Measurements from ENCODE around the gene TIMM44.
"Not testable (repeated sequence)": the region's sequence is repeated elsewhere in the genome, so short reads cannot be mapped to it uniquely, and the experiment has no call there.

The TIMM44 gene

DNA sequence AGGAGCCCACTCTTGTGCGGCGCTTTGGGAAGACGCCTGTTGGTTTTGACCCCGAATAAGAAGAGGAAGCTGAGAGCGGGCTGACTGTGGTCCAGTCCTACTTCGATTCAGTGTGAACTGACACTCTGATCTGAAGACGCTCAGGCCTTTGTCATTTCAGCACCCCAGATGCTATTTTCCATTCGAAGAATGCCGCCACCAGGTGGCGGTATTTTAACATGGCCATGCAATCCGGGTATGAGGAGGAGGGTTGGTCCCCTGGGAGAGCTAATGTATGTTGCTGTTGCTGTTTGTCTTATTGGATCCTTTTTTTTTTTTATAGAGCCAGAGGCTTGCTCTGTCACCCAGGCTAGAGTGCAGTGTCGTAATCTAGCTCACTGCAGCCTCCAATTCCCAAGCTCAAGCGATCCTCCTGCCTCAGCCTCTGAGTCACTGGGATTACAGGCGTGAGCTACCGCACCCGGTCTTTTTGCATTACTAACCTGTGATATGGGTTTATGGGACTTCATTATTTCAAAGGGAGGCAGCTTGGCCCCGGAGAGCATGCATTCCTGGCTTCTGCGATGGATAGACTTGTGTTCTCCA lies 803 bp upstream of the TIMM44 start:
- peak; percentile 69 for DNase-seq (ENCODE audit: low read depth)

DNA sequence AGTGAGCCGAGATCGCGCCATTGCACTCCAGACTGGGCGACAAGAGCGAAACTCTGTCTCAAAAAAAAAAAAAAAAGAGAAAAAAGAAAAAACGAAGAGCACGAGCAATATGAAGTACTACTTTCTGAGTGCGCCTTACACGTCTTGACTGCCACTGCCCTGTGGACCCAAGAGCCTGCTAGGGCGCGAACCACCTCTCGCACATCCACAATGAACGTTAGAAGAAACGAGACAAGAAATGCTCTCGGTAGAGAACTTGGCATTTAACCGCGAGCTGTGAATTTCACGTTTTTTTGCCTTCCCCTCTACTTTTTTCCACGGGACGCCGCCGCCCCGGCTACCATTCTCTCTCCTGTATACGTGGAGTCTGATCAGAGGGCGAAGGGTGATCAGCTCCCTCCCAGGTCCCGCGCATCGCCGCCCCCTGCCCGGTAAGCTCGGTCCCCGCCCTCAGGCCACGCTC lies 454 bp downstream of the TIMM44 start:
- no peak for DNase-seq (ENCODE audit: low read depth)

DNA sequence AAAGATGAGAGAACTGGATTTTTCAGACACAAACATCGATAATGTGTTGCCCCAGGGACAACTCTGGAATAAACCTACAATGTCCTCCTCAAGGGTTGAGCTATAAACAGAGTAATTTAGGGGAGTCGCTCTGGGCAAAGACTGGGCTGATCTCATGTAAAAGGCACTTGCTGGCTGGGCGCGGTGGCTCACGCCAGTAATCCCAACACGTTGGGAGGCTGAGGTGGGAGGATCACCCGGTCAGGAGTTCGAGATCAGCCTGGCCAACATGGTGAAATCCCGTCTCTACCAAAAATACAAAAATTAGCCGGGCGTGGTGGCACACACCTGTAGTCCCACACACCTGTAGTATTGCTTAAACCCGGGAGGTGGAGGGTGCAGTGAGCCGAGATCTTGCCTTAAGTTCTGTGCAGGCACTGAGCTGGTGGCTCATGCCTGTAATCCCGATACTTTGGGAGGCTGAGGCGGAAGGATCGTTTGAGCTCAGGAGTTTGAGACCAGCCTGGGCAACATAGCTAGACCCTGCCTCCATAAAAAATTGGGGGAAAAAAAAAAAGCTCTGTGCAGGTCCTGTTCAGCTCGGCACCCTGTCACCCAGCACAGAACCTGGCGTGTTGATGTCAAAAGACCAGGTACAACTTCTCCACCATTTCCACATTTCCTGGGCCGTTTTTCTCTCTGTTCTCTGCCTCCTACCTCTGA lies 1.4 kb downstream of the TIMM44 start:
- DNase-seq (ENCODE audit: low read depth), result no peak

DNA sequence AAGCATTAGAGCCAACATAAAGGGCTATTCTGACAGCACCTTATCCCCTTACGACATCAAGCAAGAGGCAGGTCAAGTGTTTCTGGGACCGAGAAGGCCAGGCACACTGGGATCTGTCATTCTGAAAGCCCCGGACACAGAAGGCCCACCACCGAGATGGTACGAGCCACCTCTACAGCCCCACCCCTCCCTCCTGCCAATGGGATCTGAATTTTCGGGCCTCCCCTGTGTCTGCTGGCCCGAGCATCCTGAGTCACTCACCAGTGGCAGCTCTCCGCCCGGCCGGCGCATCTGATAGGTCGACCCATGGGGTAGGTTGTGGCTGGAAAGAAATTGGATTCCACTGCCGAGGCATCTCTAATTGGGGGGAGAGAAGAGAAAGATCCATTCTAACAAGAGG lies 2.6 kb downstream of the TIMM44 start:
- no peak for DNase-seq (ENCODE audit: low read depth)

DNA sequence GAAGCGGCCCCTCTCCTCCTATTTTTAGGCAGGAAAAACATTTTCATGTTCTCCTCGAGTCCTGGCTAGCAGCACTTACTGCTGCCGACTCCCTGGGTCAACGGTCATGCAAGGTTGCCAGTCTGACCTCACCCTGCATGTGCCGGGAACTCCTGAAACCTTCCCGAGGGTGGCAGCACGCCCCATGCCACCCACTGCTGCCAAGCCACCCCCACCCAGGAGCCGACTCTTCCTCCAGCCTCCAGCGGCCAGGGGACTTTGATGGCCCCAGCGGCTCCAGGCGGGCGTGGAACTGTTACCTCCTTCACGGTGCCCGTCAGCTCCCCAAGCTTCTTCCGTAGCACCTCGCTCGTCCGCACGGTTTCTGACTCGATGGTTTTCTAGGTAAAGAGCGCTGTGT lies 8.7 kb downstream of the TIMM44 start:
- DNase-seq (ENCODE audit: low read depth), result no peak

DNA sequence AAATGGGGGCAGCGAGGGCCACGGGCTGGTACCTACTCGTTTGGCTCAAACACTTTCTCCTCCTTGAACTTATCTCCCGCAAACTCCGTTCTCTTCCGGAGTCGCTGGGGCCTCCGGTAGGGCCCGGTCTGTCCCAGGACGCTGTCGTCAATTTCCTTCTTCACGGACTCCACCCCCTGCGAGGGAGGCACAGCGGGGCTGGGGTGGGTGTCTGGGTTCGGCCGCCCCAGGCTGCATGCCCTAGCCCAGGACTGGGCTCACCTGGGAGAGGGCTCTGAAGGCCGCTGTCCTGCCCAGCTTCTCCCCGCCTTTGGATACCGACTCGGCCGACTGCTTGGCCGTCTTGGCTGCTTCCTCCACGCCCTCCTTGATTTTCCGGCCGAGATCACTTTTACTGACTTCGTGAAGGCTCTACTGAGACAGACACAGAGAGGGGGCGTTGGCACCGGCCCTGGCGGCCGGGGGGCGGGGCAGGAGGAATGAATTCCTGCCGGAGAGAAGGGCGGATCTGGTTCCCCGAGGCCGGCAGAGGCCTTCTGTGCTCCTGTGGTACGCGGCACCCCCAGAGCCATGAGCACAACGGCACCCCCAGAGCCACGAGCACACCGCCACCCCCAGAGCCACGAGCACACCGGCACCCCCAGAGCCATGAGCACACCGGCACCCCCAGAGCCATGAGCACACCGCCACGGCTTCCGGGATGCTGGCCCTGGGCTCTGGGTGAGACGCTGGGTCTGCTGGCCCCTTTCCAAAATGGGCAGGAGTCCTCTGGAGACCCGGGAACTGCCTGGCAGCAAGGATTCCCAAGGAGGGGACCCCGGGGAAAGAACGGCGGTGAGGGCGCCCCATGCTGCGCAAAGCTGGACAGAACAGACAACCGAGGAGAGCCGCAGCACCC lies 9.4 kb downstream of the TIMM44 start:
- no peak for DNase-seq (ENCODE audit: low read depth)

DNA sequence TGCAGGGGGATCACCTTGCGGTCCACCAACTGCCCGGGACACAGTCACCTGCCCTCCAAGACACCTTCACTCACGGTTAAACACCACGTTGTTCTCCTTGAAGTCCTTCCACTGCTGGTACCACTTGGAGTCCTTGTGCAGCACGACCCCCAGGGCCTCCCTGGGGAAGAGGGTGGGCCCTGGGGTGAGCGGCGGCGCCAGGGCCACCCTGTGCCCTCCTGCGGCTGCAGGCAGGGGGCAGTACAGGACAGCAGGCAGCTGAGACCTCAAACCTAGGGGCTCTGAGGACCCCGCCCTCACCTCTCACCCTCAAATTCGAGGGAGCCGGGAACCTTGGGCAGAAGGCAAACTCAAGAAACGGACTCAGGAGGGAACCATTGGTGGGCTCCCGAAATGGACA lies 10.1 kb downstream of the TIMM44 start:
- DNase-seq (ENCODE audit: low read depth), result no peak

DNA sequence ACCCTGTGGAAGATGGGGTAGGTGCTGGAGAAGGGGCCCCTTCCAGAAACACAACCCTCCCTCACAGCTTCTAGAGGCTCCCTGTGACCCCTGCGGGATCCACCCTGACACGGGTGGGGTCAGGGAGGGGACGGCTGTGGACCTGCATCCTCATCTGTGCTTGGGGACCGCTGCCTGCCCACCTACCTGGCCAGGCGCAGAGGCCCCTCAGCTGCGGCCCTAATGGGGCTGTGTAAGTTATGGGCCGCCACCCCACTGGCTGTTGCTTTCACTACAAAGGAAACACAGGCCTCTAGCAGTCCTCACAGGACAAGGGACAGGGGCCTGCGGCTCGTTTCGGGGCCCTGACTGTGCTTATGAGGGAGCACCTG lies 10.6 kb downstream of the TIMM44 start:
- DNase-seq (ENCODE audit: low read depth), result no peak

DNA sequence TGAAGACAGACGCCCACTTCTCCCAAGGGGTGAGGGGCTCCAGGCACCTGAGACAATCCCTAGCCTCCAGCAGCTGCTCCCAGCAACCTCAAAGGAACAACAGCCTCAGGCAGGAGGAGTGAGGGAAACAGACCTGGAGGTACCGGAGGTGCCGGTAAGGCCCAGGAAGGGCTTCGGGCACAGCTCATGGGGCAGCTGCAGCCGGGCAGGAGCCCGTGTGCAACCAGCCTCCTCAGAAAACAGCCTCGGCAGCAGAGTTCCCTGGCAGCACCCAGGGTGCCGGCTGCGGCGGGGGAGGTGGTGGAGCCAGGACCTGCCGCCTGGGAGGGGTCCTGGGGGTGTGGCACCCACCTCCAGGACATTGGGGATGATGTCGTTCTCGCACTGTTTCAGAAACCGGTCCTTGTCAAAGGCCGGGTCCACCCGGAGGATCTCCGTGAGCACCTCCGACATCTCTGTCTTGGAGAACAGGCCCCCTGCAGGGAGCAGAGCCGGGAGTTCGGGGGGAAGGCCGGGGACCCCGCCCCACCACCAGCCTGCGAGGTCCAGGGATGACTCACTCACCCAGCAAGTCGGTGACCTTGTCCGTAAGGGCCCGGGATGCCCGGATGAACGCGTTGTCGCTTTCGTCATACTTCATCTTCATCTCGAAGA lies 11.1 kb downstream of the TIMM44 start:
- DNase-seq (ENCODE audit: low read depth), result no peak

DNA sequence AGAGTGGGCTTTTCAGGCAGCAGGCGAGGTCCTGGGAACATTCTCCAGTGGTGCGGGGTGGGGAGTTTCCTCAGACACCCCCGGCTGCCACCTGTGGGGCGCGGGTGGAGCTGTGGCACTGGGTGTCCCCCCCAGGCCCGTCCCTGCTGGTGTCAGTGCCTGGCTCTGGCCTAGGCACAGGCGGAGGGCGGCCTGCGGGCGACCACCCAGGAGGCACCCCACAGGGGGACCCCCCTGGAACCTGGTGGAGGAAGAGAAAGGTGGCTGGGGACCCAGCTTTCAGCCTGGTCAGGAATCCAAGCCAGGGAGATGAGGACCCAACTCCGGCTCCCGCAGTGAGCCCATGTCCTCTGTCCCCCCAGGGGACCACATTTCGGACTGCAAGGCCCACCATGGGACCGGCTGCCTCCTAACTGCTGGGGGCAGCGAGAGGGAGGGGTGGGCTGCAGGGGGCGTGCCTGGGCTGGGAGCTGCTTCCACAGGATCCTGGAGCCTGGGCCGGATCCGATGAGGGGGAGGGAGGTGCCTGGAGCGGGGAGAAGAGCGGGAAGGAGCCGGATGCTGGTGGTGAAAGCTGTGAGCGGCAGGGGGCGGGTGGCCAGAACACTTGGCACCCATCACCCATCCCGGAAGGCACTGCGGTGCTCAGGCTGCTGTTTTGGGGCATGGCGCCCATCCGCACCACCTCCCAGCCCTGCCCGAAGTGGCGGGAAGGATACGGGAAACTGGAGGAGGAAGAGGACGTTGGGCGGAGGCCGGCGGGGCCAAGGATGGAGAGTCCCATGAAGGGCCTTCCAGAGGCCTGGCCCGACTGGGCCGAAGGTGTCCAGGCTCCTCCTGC lies 12.0 kb downstream of the TIMM44 start:
- no peak for DNase-seq (ENCODE audit: low read depth)

DNA sequence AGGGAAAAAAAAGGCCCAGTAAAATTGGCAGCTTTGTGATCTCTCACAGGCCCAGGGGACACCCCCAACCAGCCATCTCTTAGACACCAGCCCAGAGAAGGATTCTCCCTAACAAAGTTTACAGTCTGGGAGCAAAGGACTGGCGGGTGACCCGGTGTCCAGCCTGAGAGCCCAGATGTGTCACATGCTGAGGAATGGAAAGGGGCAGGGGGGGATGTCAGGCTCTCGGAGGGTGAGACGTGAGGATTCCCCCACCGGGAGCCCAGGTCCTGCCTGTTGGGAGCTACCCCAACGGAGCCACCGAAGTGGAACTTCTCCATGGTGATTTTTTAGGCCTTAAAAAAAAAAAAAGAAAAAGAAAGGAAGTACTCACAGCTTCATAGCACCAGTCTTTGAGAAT lies 12.7 kb downstream of the TIMM44 start:
- DNase-seq (ENCODE audit: low read depth), result no peak

DNA sequence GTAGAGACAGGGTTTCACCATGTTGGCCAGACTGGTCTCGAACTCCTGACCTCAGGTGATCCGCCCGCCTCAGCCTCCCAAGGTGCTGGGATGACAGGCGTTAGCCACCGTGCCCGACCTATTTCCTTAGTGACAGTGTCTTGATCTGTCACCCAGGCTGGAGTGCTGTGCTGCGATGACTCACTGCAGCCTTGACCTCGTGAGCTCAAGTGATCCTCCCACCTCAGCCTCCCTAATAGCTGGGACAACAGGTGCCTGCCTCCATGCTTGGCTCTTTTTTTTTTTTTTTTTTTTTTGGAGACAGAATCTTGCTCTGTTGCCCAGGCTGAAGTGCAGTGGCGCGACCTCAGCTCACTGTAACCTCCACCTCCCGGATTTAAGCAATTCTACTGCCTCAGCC lies 13.4 kb downstream of the TIMM44 start:
- not testable (repeated sequence) for DNase-seq (ENCODE audit: low read depth)

DNA sequence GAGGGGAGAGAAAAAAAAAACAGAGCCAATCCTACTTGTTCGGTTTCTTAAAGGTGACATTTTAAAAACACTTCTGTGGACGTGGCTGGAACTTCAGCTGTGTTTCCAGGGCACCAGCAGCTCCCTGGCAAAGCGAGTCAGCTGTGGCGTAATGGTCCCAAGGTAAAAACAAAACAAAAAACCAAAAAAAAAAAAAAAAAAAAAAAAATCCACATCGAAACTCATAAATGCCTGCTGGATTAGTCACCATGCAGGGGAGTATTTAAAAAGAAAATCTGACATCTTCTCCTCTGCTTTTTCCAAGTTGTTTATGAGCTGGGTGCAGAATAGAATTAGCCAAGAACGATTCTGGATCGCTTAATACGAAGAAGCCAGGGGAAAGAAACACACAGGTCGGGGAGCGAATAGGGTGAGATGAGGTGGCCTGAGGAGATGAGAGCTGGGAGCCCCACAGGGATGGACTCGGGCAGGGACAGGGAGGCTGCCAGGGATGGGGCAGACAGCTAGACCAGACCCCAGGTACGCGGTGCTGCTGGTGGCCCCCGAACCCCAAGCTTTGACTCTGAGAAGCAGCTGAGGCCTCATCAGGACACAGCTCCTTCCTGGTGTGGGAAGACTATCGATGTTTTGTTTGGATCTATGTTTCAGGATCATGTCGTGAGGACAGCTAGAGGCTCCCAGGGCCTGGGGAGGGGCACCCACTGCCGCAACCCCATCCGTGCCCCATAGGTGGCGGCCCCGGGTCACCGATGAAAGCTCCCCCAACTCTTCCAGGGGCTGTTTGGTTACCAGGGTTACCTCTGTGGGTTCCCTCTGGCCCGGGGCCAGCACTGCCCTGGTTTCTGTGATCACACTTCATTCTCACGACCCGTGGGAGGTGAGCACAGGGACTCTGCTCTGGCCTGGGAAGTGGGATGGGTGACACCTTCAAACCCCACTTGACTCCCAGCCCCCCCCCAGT lies 14.4 kb downstream of the TIMM44 start:
- no peak for DNase-seq (ENCODE audit: low read depth)

DNA sequence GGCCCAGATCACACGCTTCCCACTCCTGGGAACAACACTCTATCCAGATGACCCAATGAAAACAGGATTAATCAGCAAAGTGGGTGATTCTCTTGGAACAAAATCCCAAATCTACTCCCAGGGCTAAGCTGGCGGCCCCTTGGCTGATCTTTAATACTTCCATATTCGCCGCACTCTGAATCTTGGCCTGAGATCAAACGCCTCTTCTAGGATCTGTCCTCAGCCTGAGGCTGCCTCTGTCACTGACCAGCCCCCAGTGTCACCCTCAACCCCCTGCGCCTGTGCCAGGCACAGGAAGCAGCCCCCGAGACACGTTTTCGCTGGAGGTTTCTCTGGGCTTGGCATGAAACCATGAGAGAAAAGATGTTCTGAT lies 15.1 kb downstream of the TIMM44 start:
- no peak for DNase-seq (ENCODE audit: low read depth)

DNA sequence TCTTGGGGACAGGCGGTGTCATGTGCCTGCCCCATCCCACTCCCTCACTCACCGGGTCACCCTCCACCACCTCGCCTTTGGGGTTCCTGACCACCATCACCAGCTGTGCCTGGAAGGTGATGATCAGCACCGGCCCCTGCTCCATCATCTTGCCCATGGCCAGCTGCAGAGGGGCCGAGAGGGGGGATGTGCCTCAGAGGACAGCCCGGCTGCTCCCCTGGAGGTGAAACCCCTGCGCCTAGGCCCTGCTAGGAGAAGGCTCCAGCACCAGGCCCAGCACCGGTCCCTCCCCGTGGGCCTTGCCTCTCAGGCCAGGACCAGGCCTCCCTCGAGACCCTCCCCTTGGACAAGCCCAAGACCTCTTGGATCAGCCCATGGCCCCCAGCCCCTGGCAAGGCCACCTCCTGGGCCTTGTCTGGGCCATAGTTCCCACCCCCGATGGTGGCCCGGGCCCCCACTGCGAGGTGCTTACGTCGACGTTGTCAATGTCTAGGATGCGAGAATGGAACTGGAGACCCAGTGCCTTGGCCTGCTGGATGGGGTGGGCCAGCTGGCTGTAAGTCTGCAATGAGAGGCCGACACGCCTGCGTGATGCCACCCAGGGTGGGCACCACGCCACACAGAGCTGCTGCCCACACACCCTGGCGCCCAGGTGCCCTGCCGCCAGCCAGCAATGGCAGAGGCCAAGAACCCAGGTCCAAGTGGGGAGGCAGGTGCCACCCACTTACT lies 15.7 kb downstream of the TIMM44 start:
- no peak for DNase-seq (ENCODE audit: low read depth)

DNA sequence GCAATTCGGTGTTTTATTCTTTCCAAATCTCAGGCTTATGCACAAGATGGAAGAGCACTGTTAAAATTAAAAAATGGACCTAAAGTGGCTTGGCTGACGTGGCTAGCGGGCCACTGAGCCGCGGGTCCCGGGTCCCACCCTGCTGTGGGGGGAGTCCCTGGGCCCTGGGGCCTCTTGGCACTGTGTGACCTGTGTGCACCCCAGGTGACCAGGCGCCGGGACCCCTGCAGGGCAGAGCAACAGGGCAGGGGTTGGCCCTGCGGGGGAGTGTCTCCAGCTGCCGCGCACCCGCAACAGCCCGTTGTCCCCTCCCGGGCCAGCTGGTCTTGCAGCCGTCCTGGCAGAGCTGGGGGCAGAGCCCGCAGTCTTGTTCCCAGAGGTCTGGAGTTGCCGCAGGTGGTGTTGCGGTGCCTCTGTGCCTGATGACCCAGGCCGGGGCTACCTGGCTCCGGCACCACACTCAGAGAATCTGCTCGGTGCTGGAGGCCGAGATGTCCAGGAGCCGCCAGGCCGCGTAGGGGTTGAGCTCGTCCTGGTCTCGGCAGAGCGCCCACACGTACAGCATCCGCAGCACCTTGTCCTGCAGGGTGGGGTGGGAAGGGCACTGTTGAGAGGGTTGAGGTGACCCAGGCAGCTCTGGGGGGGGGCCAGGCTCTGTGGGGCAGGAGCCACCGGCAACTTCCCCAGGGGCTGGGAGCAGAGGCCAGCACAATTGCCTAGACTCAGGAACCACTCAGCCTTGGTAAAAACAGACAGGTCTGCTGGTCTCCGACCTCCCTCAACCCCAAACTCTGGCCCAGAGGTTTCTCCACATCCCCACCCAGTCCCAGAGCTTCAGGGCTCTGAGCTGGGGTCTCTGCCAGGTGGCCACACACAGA lies 16.5 kb downstream of the TIMM44 start:
- no peak for DNase-seq (ENCODE audit: low read depth)

DNA sequence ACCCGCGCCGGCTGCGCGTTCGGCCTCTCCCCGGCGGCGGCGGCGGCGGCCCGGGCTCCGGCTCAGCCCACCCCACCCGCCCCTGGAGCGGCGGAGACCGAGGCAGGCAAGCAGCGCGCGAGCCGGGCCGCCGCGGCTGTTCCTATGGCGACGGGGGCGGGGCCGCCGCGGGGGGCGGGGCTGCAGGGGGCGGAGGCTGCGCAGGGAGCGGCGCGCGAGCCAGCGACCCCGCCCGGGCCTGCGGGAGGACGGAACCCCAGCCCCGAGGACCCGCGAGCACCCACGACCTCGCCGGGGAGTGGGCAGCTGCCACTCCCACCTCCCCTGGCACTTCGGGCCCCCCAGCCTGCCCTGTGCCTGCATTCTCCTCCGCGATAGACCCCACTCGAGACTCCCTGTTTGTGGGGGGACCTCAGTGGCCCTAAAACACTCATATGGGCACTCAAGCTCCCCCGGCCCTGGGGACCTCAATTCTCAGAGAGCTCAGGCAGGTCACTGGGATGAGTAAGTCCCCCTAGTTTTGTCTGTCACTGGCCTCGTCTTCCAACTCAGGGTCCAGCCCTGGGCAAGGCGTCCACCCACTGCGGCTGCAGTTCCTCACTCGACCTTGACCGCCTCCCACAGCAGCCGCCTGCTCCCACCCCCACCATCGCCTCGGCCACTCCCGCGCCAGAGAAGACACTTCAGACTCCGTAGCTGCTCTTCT lies 17.3 kb downstream of the TIMM44 start, which contains the start of gene CTXN1:
Gene CTXN1 (minus strand): TSS at position 115 of the 706 bp plus-strand sequence. CDS start 597 bp downstream, outside the sequence.
- peak; percentile 79 for DNase-seq (ENCODE audit: low read depth)
